CD4-positive, alpha-beta T cell treated with Interleukin-10 for 1 hour (primary cell): Measurements from ENCODE around the gene VAPA.

ENCODE experiments used
- DNase-seq: peaks from one replicate; pipeline ENCODE4 v3.0.0-alpha.2; 2020

Gene VAPA

DNA sequence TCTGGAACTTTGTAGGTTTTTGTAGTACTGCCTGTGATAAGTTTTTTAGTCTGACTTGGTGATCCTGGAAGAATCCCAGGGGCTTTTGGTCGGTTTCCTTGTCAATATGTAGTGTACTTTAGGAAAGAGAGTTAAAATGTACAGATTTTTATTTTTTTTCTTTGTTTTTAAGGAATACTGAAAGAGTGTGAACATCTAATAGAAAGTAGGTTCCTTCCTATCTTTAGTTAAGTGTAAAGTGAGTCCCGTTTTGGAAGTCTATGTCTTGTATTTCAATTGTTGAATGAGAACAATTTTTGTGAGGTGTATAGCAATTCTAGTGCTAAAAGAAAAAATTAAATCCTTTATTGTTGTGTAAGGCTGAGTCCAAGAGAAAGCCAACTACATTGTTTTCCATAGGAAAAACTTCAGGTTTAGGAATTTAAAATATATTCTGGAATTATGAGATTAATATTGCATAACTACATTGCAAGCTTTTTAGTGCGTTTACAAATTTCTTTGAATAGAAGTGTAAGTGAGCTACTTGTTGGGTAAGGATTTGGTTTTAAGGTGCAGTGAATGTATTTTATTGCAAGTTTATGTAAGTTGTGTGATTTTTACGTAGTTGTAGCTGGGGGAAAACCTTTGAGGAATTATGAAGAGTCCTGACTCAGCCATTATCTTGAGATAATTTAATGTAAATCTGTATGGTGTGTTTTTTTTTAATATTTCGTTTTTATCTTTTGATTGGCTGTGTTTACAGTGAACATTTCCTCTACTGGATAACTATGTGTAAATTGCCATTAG, 1.7 kb downstream of the VAPA start:
- no peak for DNase-seq

- DNase-seq = no peak
Measured at GRCh38 chr18:9916077-9916639, 2.3 kb downstream of the VAPA start.

DNA sequence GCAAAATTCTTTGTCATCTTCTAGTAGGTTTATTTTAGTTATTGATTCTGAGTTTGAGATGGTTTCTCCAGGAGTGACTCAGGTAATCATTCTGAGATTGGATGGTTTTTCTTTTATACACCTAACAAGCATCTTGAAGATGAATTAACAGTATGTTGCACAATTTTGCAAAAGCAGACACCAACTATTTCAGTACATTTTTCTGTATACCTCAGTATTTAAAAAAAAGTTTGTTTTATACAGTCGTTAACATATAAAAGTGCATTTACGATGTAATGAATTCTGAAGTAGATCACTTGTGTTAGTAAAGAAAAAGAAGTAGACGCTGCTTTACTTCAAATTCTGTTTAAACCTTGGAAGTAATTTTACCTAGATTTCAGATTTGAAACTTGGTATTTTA, 3.0 kb downstream of the VAPA start:
- no peak for DNase-seq

GRCh38 chr18:9918016-9918680, 4.3 kb downstream of the VAPA start:
- DNase-seq = no peak

- no peak for DNase-seq
Measured at GRCh38 chr18:9919564-9920232, 5.9 kb downstream of the VAPA start.

DNA sequence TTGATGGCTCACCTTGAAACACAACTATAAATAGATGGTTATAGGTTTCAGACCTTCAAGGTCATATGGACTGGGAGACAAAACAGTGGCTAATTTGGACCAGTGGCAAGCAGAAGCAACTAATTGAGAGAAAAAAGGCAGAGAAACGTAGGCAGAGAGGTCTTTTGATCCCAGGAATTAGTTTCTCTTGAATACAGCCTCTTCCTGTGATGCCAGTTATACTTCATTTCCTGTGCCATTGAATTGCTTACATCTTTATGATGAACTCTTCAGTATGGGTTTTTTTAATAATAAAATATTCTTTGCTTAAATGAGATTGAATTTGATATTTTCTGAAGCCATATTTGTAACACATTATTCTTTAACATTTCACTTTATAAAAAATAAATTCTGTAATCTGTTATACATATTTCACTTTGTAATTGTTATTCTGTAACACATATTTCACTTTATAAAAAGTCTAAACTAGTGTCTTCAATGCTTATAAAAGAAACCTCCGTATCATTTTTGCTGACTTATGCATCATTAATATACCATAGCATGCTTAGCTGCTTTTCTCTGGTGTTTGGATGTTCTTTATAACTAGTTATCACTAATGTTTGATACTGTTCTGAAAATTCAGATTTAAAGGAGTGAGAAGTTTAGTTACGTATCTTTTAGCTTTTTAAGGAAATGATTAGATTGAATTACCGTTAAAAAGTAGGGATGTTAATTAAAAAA, 8.9 kb downstream of the VAPA start:
- no peak for DNase-seq

- DNase-seq = no peak
Measured at GRCh38 chr18:9924371-9924943, 10.6 kb downstream of the VAPA start.

- DNase-seq = no peak
Measured at GRCh38 chr18:9925369-9925768, 11.6 kb downstream of the VAPA start.

DNA sequence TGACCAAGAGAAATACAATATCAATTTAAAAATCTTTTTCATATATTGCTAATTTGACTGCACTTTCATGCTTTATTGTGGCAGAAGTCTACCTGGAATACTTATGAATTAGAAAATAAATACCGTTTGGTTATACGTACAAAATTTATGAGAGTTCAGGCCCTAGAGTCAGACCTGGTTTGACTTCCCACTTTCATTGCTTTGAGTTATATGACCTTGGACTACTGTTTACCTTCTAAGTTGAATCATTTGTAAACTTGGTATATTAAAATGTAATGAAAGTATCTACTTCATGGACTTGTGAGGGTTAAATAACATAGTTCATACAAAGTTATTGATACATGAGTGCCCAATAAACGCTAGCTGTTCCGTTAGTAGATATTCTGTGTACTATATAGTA, 12.0 kb downstream of the VAPA start:
- no peak for DNase-seq

GRCh38 chr18:9926223-9926894, 12.5 kb downstream of the VAPA start:
- no peak for DNase-seq

DNA sequence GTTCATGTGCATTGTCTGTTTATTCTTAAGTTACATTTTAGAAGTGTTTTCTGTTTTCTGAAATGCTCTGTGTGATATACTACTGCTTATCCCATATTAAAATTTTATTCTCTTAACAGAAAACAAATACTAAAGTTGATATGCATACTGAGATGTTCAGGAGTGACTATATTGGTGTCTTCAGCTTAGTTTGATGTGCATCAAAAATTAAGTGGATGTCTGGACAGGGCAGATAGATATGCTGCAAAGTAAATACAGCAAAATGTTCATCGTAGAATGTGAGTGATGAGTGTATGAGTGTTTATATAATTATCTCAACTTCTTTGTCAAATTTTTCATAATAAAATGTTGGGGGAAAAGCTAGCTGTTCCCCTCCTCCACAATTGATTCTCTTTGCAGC, 13.2 kb downstream of the VAPA start:
- no peak for DNase-seq

DNA sequence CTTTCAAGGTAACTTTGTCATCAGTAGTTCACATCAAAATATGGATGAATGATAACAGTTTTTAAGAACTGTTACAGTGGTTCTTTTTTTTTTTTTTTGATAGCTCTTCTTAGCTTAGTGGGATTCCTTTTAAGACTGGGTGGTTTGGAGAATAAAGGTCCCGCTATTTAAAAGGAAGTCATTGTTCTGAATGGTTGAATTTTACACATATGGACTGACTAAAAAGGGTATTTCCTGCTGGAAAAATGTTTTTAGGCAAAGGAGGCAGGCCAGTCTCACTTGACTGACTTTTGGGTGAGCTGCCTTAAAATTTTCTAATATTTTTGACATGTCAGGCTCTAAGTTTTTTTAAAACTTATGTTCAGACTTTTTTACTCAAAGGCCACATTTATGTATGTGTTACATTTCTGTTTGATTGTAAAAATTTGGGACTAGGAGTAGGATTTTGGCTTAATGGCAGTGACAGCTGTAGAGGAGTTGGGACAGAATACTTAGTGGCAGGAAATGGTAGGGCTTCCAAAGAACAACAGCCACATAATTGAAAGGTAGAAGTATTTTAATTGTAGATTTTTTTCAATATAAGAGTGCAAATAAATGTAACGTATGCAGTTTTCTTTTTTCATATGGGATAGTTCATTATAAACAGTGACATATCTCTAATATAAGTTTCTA, 13.7 kb downstream of the VAPA start:
- no peak for DNase-seq

DNA sequence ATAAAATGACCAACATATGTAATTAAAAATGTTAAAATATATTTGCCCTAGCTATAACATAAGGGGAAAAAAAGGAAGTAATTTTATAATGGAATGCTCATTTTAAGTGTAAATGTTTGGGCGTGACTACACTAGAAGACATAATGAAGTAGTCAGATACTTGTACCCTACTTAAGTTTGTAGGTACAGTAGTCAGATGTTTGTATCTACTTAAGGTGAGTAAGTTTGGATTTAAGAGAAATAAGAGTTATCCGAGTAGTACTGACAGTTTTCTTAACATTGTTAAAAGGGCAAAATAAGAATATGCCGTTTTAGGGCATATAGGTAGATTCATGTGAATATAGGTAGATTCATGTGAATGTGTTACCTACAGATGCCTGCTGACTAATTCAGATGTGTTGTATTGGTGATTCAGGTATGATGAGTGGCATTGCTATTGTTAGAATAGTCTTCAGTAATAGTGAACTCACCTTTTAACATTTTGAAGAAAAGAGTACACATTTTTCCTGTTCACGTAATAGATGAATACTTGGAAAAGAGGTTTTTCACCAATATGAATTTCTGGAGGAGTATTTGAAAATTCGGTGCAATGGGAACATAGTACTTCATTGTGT, 14.9 kb downstream of the VAPA start:
- no peak for DNase-seq

GRCh38 chr18:9930299-9930884, 16.6 kb downstream of the VAPA start:
- DNase-seq = no peak

DNA sequence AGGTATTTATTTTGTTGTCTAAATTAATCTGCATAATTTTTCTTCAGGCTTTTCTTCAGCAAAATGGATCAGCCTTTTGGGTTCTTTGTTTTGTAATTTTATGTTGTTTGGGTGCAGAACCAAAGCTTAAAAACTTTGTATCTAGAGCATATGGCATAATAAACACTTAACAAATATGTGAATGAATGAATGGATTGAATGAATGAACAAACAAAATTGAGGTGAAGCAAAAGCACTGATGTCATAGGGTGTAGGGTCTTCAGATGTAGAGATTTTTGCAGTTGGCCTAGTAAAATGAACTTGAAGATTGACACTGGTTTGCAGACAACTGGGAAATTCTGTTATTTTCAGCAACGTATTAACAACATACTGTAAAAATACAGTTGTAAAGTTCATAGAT, 17.3 kb downstream of the VAPA start:
- DNase-seq = no peak

GRCh38 chr18:9931678-9932077, 17.9 kb downstream of the VAPA start:
- no peak for DNase-seq

- no peak for DNase-seq
Measured at GRCh38 chr18:9933865-9934264, 20.0 kb downstream of the VAPA start.

DNA sequence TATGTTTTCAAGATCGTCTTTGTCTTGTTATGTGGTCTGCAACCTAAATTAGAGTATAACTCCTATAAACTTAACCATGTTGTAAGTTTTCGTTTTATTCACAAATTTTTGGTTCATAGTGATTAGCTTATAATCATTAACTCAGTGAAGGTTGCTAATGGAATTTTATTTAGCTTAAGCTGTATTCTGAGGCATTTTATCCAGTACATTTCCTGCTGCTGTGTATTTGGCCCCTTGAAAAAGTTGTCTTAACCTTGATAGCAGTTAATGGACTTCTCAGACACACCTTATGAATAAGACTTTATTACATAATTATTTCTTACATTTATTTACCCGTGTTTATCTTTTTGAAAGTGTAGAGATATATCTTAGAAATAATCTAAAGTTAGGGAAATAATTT, 20.5 kb downstream of the VAPA start:
- no peak for DNase-seq

GRCh38 chr18:9941103-9941502, 27.3 kb downstream of the VAPA start:
- DNase-seq = no peak

- no peak for DNase-seq
Measured at GRCh38 chr18:9941660-9942059, 27.8 kb downstream of the VAPA start.

- DNase-seq = no peak
Measured at GRCh38 chr18:9943311-9943710, 29.5 kb downstream of the VAPA start.
